IMR-90 (cell line): Measurements from ENCODE around the gene COL28A1. TPM values are rescaled to one million over a fixed set of nuclear protein-coding genes. Genes with fewer than 3 reads are reported as not detected.

ENCODE experiments used
- ATAC-seq: fragments of 200-7000 bp; cut with Tn5 transposase; 2 replicates; pipeline ENCODE4 v1.9.1; 2020; ENCODE audit warnings: low read depth, mild to moderate bottlenecking, moderate library complexity
- BruUV-seq: library from RNA; stranded (reverse); fragments of 400-500 nt; replicated peaks from 2 replicates; lab custom pipeline; 2021; lab: Mats Ljungman, UMichigan
- CTCF ChIA-PET: fragments of 300-600 bp; formaldehyde crosslinking; extraction: SDS; loops from one replicate; lab custom pipeline; 2021; ENCODE audit warnings: antibody characterized with exemption; lab: Yijun Ruan, JAX
- POLR2A ChIA-PET: fragments of 300-600 bp; sonication (Branson Sonifier 250); formaldehyde crosslinking; loops from one replicate; lab custom pipeline; 2022; ENCODE audit warnings: antibody characterized with exemption; ENCODE audit not compliant: unreplicated experiment; lab: Charles Lee
- DNase-seq: peaks from one replicate; pipeline ENCODE4 v3.0.0; 2013
- H2AFZ ChIP-seq: replicated peaks from 2 replicates; pipeline ENCODE3; 2013; ENCODE audit warnings: low read length, mild to moderate bottlenecking; ENCODE audit not compliant: poor library complexity
- H2AK5ac ChIP-seq: 2 replicates; pipeline ENCODE4 v1.6.1; 2013; ENCODE audit warnings: low read depth, low read length, inconsistent platforms
- H2AK9ac ChIP-seq: replicated peaks from 2 replicates; pipeline ENCODE3; 2013; ENCODE audit warnings: mild to moderate bottlenecking, low read depth, low read length, moderate library complexity; ENCODE audit not compliant: poor library complexity
- H2BK120ac ChIP-seq: 2 replicates; pipeline ENCODE4 v1.6.1; 2013; ENCODE audit warnings: low read depth, low read length, inconsistent platforms
- H2BK15ac ChIP-seq: 3 replicates; pipeline ENCODE4 v1.6.1; 2013; ENCODE audit warnings: low read depth, low read length, inconsistent platforms
- H2BK20ac ChIP-seq: 2 replicates; pipeline ENCODE4 v1.6.1; 2013; ENCODE audit warnings: low read depth, mild to moderate bottlenecking, inconsistent platforms, low read length, moderate library complexity
- H2BK5ac ChIP-seq: 2 replicates; pipeline ENCODE4 v1.6.1; 2013; ENCODE audit warnings: mild to moderate bottlenecking, low read depth, low read length, inconsistent platforms; ENCODE audit not compliant: poor library complexity, severe bottlenecking
- H3K14ac ChIP-seq: replicated peaks from 2 replicates; pipeline ENCODE4 v1.6.1; 2013; ENCODE audit warnings: low read depth, low read length, inconsistent platforms
- H3K18ac ChIP-seq: 2 replicates; pipeline ENCODE4 v1.6.1; 2013; ENCODE audit warnings: low read depth, low read length, control low read depth
- H3K23ac ChIP-seq: 2 replicates; pipeline ENCODE4 v1.6.1; 2013; ENCODE audit warnings: low read depth, low read length, inconsistent platforms
- H3K27ac ChIP-seq: 2 replicates; pipeline ENCODE4 v1.5.1; 2013; ENCODE audit warnings: mild to moderate bottlenecking, control low read depth, low read length; ENCODE audit not compliant: insufficient read depth
- H3K27me3 ChIP-seq: 2 replicates; pipeline ENCODE4 v1.6.1; 2013; ENCODE audit warnings: low read length; ENCODE audit not compliant: control insufficient read depth, insufficient read depth
- H3K36me3 ChIP-seq: 2 replicates; pipeline ENCODE4 v1.6.1; 2013; ENCODE audit warnings: low read length, mixed read lengths; ENCODE audit not compliant: control insufficient read depth, insufficient read depth
- H3K4ac ChIP-seq: 2 replicates; pipeline ENCODE4 v1.6.1; 2013; ENCODE audit warnings: low read depth, low read length, inconsistent platforms
- H3K4me1 ChIP-seq: 2 replicates; pipeline ENCODE4 v1.6.1; 2013; ENCODE audit warnings: low read length, mixed read lengths; ENCODE audit not compliant: control insufficient read depth, insufficient read depth
- H3K4me2 ChIP-seq: 2 replicates; pipeline ENCODE4 v1.6.1; 2013; ENCODE audit warnings: low read depth, mild to moderate bottlenecking, control low read depth, low read length, moderate library complexity
- H3K4me3 ChIP-seq: 2 replicates; pipeline ENCODE4 v1.5.1; 2013; ENCODE audit warnings: low read depth, mild to moderate bottlenecking, control low read depth, low read length, moderate library complexity; ENCODE audit not compliant: insufficient read depth
- H3K56ac ChIP-seq: 2 replicates; pipeline ENCODE4 v1.6.1; 2013; ENCODE audit warnings: low read length, inconsistent platforms; ENCODE audit not compliant: insufficient read depth; ENCODE audit errors: extremely low read depth
- H3K79me1 ChIP-seq, 2 experiments: 2 replicates each; pipeline ENCODE4 v1.6.1; 2013; ENCODE audit warnings: low read length in 2 of 2, inconsistent platforms in 1 of 2, low read depth in 1 of 2
- H3K9ac ChIP-seq: 2 replicates; pipeline ENCODE4 v1.6.1; 2013; ENCODE audit warnings: low read depth, low read length, control low read depth
- H3K9me1 ChIP-seq: 2 replicates; pipeline ENCODE4 v1.6.1; 2013; ENCODE audit warnings: low read length, inconsistent platforms; ENCODE audit not compliant: insufficient read depth
- H3K9me3 ChIP-seq: 2 replicates; pipeline ENCODE4 v1.6.1; 2013; ENCODE audit warnings: low read length; ENCODE audit not compliant: control insufficient read depth, insufficient read depth
- H4K20me1 ChIP-seq: 2 replicates; pipeline ENCODE4 v1.6.1; 2013; ENCODE audit warnings: low read length, inconsistent platforms; ENCODE audit not compliant: insufficient read depth
- H4K5ac ChIP-seq: 2 replicates; pipeline ENCODE4 v1.6.1; 2013; ENCODE audit warnings: mild to moderate bottlenecking, low read depth, low read length, control low read depth
- H4K8ac ChIP-seq, 2 experiments: 2 replicates each; pipeline ENCODE4 v1.6.1; 2013; ENCODE audit warnings: low read depth in 2 of 2, low read length in 2 of 2, control low read depth in 1 of 2, inconsistent platforms in 1 of 2
- H4K91ac ChIP-seq: 2 replicates; pipeline ENCODE4 v1.6.1; 2013; ENCODE audit warnings: low read depth, low read length, inconsistent platforms; ENCODE audit not compliant: insufficient read depth
- BHLHE40 ChIP-seq: fragments of 150-350 bp; IDR thresholded peaks from 2 replicates; pipeline ENCODE4 v1.6.1; 2016; ENCODE audit warnings: mild to moderate bottlenecking, low read depth, low read length
- MAFK ChIP-seq: IDR thresholded peaks from 2 replicates; pipeline ENCODE4 v1.6.1; 2012; ENCODE audit warnings: low read depth, low read length, improper control_type of control experiment
- MAZ ChIP-seq: IDR thresholded peaks from 2 replicates; pipeline ENCODE4 v1.6.1; 2012; ENCODE audit warnings: low read depth, mild to moderate bottlenecking, low read length, improper control_type of control experiment, moderate library complexity, borderline replicate concordance
- POLR2A ChIP-seq: IDR thresholded peaks from 2 replicates; pipeline ENCODE4 v1.6.1; 2012; ENCODE audit warnings: mild to moderate bottlenecking, low read depth, low read length
- RAD21 ChIP-seq: IDR thresholded peaks from 2 replicates; pipeline ENCODE4 v1.6.1; 2012; ENCODE audit warnings: low read length, improper control_type of control experiment
- RCOR1 ChIP-seq: IDR thresholded peaks from 2 replicates; pipeline ENCODE4 v1.6.1; 2012; ENCODE audit warnings: mild to moderate bottlenecking, low read length, improper control_type of control experiment; ENCODE audit not compliant: insufficient replicate concordance
- RFX5 ChIP-seq: IDR thresholded peaks from 2 replicates; pipeline ENCODE4 v1.8.0; 2012; ENCODE audit warnings: low read depth, mild to moderate bottlenecking, low read length, moderate library complexity
- dilution Hi-C: fragments of 300-500 bp; cut with HindIII; formaldehyde crosslinking; loops from one replicate; pipeline ENCODE4 v1.14.3; 2018; ENCODE audit warnings: low sequenced_read_pairs; ENCODE audit not compliant: unreplicated experiment
- in situ Hi-C: fragments of 300-500 bp; cut with MboI; formaldehyde crosslinking; loops from 3 replicates; pipeline ENCODE4 v1.14.3; 2019; ENCODE audit warnings: low sequenced_read_pairs, inconsistent platforms, mixed read lengths
- intact Hi-C: fragments of 100-400 bp; cut with micrococcal nuclease; formaldehyde crosslinking; loops from 2 replicates; pipeline ENCODE4 v1.10.0; 2022
- polyA plus RNA-seq, 3 experiments: library from polyadenylated mRNA; depleted of rRNA; stranded (reverse); fragments of >200 nt; gene quantifications; 2 replicates each; pipeline ENCODE4 v1.2.3, GENCODE V29; 2012; ENCODE audit warnings: low replicate concordance in 1 of 3
- total RNA-seq: library from RNA; depleted of rRNA; stranded (reverse); fragments of >200 nt; gene quantifications from 2 replicates; pipeline ENCODE4 v1.2.3, GENCODE V29; 2012
- TF ChIP-seq, protein P1 (sequence below): fragments of 150-350 bp; IDR thresholded peaks from 2 replicates; pipeline ENCODE4 v1.6.1; 2017; ENCODE audit warnings: mild to moderate bottlenecking, antibody characterized with exemption, low read length, low read depth

COL28A1 gene
- total and polyA plus RNA-seq, 2 of the 4 experiments (the other 2 are of a cell fraction): under 0.01 to 0.05 TPM

DNA sequence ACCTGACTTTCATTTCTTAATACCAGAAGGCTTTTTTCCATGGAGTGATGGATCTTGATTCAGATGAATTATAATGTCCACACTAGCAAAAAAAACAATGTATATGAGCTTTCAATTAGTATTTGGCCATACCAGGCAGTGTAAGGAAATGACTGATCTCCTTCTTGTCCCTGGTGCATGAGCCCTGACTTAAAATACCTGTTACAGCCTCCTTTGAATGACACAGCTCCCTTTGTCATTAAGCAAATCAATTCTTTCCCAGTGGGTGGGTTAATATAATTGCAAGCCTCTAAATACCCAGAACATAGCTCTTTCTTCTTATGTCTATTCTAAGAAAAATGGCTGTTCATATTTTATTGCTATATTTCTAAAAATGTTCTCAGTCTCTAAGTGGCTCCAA, 188.6 kb downstream of the COL28A1 start:
- Histone ChIP-seq H3K27ac (no peak overlapping the region), H3K23ac (no peak overlapping the region), H3K79me1 (no peaks in the 10 kb centered on the region), H3K4me3 (no peak overlapping the region), H2AFZ (no peak overlapping the region), H4K5ac (no peak overlapping the region), H3K9ac (no peak overlapping the region), H2AK5ac (no peak overlapping the region), H2BK5ac (no peak overlapping the region), H2BK120ac (no peak overlapping the region), H3K56ac (no peak overlapping the region), H3K36me3 (no peaks in the 10 kb centered on the region), H3K14ac (no peak overlapping the region), H3K4ac (no peak overlapping the region), H3K4me1 (no peaks in the 10 kb centered on the region), H2BK15ac (no peak overlapping the region), H3K9me1 (no peaks in the 10 kb centered on the region), H4K8ac (no peak overlapping the region), H2BK20ac (no peak overlapping the region), H4K91ac (no peak overlapping the region), H3K9me3 (no peaks in the 10 kb centered on the region), H3K18ac (no peak overlapping the region), H4K20me1 (no peaks in the 10 kb centered on the region), H3K4me2 (no peak overlapping the region), H2AK9ac (no peak overlapping the region), H3K27me3 (no peaks in the 10 kb centered on the region; the same call in 1 of the 2 replicates)
- in situ Hi-C loops (no loop called here), intact Hi-C loops (no loop called here), dilution Hi-C loops (no loop called here)
- TF ChIP-seq POLR2A (no peak), MAZ (no peak), RFX5 (no peak), BHLHE40 (no peak), RAD21 (no peak), MAFK (no peak), RCOR1 (no peak)
- TF ChIP-seq, protein P1, sequence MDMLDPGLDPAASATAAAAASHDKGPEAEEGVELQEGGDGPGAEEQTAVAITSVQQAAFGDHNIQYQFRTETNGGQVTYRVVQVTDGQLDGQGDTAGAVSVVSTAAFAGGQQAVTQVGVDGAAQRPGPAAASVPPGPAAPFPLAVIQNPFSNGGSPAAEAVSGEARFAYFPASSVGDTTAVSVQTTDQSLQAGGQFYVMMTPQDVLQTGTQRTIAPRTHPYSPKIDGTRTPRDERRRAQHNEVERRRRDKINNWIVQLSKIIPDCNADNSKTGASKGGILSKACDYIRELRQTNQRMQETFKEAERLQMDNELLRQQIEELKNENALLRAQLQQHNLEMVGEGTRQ: no peak
- CTCF ChIA-PET: interaction anchor here (0.6 to 1.2 kb wide), 2 partner anchors 30 to 176 kb away, joined by 3 to 6 read pairs; no protein-coding TSS in a partner anchor
- no TSS peak for BruUV-seq
- POLR2A ChIA-PET: no interaction called here
- DNase-seq: no peak
- ATAC-seq: no peak
